ENCODE data around the gene CDC42BPA.

DNA sequence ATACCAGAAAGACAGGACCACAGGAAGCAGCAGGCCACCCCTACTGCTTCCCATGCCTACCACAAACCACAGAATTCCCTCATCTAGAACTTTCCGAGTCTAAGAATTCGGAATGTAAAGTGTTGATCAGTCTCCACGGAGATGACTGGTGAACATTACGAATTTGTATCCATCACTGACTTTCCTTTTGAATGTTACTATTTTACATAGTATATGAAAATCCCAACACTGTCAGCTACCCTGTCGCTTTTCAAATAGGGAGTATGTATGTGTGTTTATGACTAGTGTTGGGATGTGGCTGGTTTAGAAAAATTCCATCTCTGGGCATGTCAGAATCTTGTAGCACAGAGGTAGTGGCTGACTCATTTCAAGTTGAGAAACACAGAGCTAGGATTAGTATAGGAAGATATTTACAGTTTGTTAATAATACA is 260.0 kb downstream of the CDC42BPA start:
- no peak for TF ChIP-seq POLR2A (IDR thresholded peaks at IDR 0.05; ENCODE audit: low read depth, low read length)
- TF ChIP-seq POLR2AphosphoS5 (IDR thresholded peaks at IDR 0.05; ENCODE audit: low read depth, low read length) = no peak
- no peak for TF ChIP-seq TAF1 (IDR thresholded peaks at IDR 0.05; ENCODE audit: borderline replicate concordance, low read depth, low read length)

All from GM12892 (cell line).